ENCODE data around the gene NRIP1.
A peak's percentile ranks its signal among the peaks of the same experiment; 100 is the strongest.

NRIP1 gene

DNA sequence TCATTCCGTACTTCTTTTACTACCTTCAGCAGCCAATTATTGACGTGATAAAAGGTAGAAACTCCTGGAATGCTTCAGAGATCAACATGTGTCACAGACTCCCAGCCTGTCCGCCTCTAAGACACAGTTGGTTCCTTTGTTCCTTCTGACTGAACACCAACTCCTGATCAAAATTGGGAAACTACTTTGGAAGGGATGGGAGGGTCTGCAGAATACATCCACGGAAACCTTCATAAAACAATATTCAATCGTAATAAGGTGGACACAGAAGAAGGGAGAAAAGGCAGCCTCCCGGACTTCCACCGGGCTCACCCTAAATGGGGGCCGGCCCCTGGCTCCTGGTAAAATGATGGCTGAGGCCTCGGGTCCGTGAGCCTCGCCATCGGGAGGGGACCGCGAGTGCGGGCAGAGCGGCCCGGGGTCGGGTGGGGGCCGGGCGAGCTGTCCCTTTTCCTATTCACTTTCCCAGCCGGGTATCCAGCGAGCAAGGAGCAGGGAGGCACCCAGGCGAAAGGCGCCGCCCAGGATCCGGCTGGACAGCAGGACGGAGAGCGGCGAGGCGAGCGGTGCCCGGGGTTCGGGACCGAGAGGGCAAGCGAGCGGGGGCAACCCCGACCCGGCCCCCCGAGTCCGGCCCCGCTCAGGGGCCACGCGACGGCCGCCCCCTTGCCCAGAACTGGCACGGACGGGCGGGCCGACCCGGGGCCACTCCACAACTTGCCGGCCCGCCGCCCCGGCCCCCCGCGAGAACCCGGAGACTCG, 805 bp downstream of the NRIP1 start:
- no peak for DNase-seq (ENCODE audit: low read depth)

GRCh38 chr21:15063081-15063813, 1.6 kb downstream of the NRIP1 start:
- DNase-seq (ENCODE audit: low read depth): peak; percentile 29

- no peak for DNase-seq (ENCODE audit: low read depth)
Measured at GRCh38 chr21:15062606-15062965, 2.2 kb downstream of the NRIP1 start.

GRCh38 chr21:15061747-15062605, 2.8 kb downstream of the NRIP1 start:
- DNase-seq (ENCODE audit: low read depth): no peak

DNA sequence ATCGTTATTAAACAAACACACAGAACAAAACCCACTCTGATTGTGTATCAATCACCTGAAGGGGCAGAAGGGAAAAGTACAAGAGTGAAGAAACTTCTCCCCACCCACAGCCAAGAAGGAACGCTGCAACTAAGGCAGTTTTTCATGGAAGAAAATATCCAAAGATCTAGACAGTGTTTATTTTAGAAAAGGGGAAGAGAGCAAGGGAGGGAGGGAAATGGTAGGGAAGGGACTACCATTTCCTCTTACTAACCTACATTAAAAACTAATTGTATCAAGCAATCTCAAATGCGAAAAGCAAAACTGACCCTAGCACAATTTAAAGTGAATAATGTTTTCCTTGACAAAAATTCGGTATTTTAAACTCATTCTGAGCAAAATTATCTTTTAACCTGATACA, 3.5 kb downstream of the NRIP1 start:
- no peak for DNase-seq (ENCODE audit: low read depth)

DNA sequence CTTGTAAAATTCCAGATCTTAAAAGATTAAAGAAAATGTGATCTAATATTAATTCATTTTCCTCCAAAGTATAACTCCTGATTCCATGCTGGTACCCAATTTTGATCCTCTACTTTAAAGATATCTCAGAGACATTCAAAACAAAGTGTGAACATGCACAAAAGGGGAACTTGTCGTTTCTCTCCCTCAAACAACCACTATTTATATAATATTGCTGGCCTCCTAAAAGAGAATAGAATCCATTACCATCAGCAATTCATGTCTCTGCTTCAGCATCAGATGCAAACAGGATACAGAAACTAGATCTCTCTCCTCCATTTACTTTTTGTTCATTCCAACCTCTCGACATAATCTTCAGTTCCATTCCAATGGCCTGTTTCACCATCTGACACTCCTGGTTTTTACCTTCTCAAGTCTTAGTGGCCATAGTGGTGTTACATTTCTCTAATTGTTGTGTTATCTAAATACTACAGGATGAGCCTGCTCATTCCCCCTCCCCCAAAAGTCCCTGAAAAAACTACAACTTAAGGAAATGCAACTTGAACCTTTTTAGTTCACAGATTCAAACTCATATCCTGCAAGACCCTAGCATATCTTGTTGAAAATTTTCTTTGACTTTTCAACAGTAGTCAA, 4.1 kb downstream of the NRIP1 start:
- no peak for DNase-seq (ENCODE audit: low read depth)

- no peak for DNase-seq (ENCODE audit: low read depth)
Measured at GRCh38 chr21:15059397-15059796, 5.4 kb downstream of the NRIP1 start.

DNA sequence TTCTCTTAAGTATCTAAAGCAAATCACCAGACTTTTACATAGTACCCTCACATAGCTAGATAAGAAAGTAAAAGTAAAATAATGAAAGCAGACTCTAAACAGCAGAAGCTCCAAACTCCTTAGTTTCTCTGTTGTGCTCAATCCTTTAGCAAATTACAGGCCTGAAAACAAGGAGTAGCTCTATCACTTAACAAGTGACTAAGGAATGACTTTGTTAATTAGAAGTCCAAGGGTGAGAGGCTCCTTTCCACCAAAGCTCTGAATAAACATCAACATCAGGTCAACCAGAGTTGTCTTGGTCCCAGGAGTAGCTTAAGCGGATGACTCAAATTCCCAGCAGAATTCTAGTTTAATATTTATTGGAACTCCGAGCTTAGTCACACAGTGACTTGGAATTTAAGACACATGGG, 5.9 kb downstream of the NRIP1 start:
- DNase-seq (ENCODE audit: low read depth): no peak

DNA sequence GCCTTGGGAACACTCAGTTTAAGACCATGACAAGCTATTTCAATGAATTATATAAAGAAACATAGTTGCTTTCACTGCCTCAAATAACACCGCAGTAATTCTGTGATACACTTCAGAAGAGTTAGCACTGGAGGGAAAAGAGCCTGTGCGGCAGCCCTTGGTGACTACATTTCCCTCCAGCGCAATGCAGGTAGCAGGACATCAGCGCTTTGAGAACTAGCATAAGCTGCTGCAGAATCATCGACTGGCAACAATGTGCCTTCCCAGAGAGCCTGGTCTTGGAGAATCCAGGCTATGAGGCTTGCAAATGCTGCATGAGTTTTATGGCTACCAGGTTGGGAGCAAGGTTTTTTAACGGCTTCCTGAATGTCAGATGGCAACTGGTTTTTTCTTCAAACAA, 7.5 kb downstream of the NRIP1 start:
- DNase-seq (ENCODE audit: low read depth): no peak

- no peak for DNase-seq (ENCODE audit: low read depth)
Measured at GRCh38 chr21:15054606-15055239, 10.1 kb downstream of the NRIP1 start.

DNA sequence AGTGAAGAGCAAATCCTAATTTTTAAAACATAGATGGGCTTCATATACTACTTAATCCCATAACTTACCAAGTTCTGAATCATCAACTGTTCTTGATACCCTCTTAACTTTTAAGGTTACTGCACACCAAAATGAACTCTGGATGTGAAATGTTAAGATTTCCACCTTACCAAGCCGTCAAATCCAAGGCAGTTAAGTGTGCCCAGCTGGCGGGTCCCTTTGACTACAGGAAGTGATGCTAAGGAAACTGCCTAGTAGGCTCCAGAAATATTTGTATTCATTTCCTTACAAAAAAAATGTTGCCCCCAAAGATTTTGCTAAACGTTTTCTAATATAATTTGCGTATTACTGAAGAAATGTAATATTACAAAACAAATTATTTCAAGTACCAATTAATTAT, 10.7 kb downstream of the NRIP1 start:
- no peak for DNase-seq (ENCODE audit: low read depth)

DNA sequence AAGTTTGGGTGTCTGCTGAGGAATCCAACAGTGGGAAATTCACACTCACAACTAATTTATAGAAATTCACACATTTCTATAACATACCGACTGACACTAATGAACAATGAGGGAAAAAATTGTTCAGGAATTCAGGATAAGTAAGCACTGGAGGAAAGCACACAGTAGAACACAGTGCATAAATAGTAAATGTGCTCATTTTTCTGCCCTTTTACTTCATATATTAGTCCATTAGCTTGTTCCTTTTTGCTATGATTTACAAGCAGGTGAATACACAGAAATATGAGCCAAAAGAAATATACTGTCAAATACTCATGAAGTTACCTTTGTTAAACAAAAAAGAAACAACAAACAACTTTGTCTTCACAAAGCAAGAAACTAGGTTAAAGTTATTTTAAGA, 11.3 kb downstream of the NRIP1 start:
- DNase-seq (ENCODE audit: low read depth): no peak

GRCh38 chr21:15052459-15052763, 12.4 kb downstream of the NRIP1 start:
- no peak for DNase-seq (ENCODE audit: low read depth)

GRCh38 chr21:15051644-15052458, 12.9 kb downstream of the NRIP1 start:
- no peak for DNase-seq (ENCODE audit: low read depth)

GRCh38 chr21:15050568-15051377, 14.0 kb downstream of the NRIP1 start:
- no peak for DNase-seq (ENCODE audit: low read depth)

DNA sequence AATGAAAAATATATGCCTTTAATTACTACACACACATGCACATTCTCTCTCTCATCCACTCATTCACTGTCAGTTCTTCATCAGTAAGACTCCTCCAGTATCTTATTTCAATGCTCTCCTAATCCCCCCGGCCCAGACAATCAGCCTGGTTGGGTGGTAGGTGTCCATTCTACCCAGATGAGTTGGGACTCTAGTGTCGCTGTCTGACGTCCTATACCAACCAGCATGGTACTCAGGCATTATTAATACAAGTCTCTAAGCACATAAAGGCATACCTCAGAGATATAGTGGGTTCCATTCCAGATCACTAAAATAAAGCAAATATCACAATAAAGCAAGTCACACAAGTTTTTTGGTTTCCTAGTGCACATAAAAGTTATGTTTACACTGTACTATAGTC, 19.8 kb downstream of the NRIP1 start:
- DNase-seq (ENCODE audit: low read depth): no peak

GRCh38 chr21:15042531-15042930, 22.3 kb downstream of the NRIP1 start:
- no peak for DNase-seq (ENCODE audit: low read depth)

DNA sequence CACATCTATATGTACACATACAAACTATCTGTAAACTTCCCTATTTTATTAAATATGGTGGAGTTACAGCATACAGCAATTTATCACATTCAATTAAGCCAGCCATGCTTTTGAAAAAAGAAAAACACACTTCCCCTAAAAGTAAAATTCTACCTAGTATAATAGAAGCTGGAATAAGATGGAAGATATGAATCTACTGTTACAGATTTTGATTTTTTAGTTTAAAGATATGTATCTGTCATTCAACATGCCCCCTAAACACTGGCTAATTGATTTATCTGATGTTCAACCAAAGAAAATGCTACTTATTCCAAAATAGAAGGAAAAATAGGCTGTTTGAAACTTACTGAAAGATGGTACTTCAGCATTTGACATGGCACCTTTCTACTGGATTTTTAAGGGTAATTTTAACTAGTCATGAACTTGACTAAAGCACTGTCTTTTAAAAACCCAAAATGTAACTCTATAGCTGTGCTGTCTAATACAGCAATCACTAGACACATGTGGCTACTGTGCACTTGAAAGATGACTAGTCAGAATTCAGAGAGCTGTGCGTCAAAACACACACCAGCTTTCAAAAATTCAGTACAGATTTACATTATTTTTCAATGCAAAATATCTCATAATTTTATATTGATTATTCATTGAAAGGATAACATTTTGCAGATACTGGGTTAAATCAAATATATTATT, 25.0 kb downstream of the NRIP1 start:
- no peak for DNase-seq (ENCODE audit: low read depth)

GRCh38 chr21:15037900-15038293, 26.9 kb downstream of the NRIP1 start:
- DNase-seq (ENCODE audit: low read depth): no peak

All from activated T-cell treated with anti-CD3 and anti-CD28 coated beads for 24 hours (primary cell).